Hematopoietic multipotent progenitor cell treated with erythropoietin and hydrocortisone succinate and interleukin-3 and kit ligand, for 17 days (in vitro differentiated cells): ENCODE data around the gene RNF145.
A peak's percentile ranks its signal among the peaks of the same experiment; 100 is the strongest.
"Not testable (repeated sequence)": the region's sequence is repeated elsewhere in the genome, so short reads cannot be mapped to it uniquely, and the experiment has no call there.

Experiments
- DNase-seq: peaks from one replicate; pipeline ENCODE4 v3.0.0-alpha.2; 2015; ENCODE audit warnings: low spot score

Gene RNF145

DNA sequence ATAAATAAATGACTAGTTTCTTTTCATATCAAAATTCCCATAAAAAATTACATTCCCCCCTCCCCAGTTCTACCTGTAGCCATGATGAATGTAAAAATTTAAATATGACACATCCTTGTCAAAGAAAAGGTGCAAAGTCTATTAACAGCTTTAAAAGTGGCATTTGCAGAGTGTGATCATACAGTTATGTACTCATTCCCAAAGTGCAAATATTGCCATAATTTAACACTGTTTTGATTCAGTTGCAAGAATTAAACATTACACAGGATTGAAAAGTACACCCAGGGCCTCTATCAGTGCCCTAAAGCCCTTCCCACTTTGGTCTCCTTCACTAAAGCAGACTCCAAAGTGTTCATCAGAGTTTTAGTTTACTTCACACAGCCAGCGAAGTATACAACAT is 51.8 kb downstream of the RNF145 start:
- DNase-seq = no peak

DNA sequence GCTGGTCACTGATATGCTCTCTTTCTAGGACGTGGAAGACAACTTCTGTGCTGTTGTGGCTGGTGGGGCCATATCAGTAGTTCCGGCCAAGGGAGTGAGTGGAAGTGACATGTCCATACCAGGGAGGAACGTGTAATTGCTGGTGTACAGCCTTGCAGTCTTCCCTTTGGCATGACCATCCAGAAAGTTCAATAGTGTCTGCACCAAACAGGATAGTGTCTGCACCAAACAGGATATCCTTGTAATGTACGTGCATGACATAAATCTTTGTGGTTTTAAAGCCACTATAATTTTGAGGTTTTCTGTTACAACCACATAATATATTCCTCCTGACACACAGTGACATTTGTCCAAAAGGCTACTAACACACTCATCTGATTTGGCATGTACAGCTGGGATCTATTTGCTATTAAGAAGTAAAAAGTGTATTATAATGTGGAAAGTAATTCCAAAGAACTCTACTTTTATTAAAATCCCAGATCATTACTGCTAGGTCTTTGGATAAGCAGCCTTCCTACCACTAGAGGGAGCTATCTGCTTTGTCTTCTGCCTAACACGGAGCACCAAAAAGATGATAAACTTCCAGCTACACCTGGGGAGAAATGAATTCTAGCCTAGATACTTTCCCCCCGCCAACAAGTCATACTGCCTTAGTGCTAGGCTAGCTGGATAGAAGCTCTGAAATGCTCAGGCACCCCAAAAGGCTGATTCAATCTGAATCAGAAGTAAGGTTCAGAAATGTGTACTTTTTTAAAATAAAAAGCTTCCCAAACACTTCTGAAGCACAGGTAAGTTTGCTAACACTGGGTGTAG is 52.7 kb downstream of the RNF145 start:
- DNase-seq = peak; percentile 83

DNA sequence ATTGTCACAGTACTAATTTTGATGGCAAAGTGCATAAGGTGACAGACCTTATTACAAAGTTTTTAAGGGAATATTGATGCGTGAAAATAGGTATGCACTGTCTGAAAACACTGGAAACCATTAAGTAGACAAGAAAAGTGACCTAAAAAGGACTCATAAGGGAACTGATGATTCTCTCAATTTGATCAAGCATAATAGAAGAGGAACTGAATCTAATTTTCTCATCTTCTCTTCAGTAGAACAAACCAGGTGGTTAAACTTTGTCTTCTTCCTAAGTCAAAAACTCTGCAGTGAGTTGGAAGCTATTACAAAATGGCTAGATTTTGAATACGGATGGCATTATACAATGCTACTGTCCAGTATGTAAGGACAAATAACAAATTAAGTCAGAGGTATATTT is 53.4 kb downstream of the RNF145 start:
- no peak for DNase-seq

DNA sequence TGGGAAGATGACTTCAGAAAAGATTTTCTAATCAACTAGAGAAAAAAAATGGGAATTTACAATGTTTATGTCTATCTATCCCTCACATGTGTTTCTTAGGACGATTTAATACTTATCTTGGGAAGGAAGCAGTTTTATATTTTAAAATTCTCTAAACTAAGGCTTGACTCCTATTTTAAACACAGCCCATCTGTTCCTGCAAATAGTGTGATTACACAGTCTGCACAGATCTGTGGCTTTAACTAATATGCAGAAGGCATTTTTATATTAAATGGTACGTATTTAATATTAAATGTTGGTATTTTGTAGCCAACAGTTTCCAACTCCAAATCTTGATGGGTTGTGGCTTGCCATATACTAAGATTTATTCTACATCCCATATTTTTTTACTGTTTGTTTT is 56.5 kb downstream of the RNF145 start:
- no peak for DNase-seq

DNA sequence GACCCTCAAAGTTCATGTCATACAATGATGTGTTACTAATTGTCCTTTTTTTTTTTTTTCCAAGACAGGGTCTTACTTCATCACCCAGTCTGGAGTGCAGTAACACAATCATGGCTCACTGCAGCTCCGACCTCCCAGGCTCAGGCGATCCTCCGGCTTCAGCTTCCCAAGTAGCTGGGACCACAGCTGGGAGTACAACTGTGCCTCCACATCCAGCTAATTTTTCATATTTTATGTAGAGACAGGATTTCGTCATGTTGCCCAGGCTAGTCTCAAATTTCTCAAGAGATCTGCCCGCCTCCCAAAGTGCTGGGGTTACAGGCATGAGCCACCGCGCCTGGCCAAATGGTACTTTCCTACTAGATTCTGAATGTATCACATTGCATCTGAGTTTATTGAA is 60.3 kb downstream of the RNF145 start:
- DNase-seq = no peak

DNA sequence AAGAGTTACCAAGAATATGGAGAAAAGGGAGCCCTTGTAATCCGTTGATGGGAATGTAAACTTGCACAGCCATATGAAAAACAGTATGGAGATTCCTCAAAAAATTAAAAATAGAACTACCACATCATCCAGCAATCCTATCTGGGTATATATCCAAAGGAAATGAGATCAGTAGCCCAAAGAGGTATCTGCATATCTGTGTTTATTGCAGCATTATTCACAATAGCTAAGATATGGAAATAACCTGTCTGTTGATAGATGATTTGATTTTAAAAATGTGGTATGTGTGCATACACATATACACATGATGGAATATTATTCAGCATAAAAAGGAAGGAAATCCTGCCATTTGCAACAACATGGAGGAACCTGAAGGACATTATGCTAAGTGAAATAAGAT is 61.4 kb downstream of the RNF145 start:
- DNase-seq = no peak

DNA sequence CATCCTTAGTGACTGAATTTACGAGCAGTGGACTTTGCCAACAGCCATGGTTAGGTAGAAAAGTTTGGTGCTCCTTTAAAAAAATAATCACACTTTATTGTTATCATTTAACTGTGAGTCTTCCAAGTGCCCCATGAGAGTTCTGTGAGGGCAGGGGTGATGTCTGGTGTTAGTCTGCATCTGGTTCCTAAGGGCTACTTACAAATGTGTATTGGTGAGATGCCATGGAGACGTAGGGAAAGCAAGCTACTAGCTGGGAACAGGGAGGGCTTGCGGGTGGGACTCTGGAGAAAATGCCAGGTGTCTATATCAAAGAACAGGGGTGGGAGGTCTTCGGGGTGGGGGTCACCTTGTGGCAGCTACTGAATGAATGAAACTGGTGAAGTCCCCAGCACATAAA is 62.5 kb downstream of the RNF145 start:
- no peak for DNase-seq

DNA sequence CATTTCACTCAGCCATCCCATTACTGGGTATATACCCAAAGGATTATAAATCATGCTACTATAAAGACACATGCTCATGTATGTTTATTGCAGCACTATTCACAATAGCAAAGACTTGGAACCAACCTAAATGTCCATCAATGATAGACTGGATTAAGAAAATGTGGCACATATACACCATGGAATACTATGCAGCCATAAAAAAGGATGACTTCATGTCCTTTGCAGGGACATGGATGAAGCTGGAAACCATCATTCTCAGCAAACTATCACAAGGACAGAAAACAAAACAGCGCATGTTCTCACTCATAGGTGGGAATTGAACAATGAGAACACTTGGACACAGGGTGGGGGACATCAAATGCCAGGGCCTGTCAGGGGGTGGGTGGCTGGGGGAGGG is 64.2 kb downstream of the RNF145 start:
- not testable (repeated sequence) for DNase-seq

DNA sequence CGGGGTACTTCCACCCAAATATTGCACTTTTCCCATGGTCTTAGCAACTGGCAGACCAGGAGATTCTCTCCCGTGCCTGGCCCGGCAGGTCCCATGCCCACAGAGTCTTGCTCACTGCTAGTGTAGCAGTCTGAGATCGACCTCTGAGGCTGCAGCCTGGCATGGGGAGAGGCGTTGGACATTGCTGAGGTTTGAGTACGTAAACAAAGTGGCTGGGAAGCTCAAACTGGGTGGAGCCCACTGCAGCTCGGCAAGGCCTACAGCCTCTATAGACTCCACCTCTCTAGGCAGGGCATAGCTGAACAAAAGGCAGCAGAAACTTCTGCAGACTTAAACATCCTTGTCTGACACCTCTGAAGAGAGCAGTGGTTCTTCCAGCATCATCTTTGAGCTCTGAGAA is 69.6 kb downstream of the RNF145 start:
- DNase-seq = no peak

DNA sequence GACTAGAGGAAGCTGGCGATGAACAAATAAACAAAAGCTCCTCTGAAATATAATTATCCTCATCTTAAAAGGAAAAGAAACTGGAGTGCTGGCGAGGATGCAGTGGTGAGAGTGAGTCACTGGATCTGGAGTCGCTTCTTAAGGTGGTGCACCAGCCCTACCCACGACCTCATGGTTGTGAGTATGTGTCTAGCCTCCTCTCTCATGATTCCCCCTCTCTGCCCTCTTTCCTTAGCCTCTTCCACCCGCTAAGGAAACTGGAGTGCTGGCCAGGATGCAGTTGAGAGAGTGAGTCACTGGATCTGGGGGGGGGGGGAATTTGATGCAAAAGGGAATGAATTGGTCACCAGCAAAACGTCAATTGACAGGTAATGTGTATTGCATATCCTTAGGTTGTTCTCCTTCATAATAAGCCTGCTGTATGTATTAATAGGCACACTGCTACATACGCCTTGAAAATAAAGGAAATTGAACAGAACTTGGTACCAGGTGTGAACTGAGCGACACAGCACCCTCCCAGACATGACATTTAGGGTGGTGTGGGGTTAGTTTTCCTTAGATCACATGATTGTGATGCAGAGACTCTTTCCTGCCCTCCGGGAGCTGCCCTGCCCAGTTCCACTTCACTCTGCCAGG is 73.3 kb downstream of the RNF145 start:
- no peak for DNase-seq

DNA sequence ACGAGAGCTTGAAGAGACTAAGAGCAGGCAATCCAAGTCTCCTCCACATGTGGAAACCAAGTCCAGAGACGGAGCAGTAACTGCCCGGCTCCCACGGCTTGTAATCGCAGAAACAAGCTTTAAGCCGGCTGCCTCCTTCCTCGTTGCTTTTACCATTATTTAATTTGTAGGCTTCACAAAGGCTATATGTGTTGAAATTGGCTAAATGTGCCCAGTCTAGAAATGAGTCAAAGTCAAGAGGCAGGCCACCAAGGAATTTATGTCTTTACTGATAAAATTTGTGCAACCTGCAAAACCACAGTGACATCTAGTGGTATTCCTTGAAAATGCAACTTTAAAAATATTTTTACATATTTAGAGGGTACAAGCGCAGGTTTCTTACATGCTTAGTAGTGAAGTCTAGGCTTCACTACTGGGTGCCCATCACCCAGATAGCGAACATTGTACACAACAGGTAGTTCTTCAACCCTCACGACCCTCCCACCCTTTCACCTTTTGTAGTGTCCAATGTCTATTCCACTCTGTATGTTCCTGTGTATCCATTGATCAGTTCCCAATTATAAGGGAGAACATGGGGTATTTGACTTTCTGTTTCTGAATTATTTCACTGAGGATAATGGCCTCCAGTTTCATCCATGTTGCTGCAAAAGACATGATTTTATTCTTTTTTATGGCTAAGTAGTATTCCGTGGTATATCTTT is 76.2 kb downstream of the RNF145 start:
- DNase-seq = peak; percentile 54

DNA sequence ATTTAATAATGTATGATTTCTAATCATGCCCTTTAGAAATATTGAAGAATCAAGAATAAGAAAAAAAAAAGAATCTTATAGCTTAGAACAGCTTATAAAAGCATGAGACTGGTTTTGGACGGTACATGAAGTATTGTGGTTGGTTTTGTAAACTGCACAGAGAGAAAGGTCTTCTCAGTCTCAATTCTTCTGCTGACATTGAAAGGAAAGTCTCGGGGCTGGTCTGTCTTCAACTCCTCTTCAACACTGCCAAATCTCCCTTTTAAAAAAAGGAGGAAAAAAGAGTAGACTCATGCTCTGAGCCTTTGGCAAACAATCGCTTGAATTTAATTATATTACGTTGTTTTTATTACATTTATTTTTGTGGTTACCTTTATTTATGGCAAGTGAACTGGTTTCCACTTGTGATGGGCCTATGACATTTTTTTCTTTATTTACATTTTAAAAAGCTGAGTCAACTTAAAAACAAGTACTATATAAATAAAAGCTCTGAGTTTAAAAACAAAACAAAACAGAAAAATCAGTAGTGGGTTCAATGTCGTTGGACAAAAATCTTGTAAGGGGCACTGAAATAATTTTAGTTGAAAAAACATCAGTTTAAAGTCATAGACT is 76.8 kb downstream of the RNF145 start:
- no peak for DNase-seq

DNA sequence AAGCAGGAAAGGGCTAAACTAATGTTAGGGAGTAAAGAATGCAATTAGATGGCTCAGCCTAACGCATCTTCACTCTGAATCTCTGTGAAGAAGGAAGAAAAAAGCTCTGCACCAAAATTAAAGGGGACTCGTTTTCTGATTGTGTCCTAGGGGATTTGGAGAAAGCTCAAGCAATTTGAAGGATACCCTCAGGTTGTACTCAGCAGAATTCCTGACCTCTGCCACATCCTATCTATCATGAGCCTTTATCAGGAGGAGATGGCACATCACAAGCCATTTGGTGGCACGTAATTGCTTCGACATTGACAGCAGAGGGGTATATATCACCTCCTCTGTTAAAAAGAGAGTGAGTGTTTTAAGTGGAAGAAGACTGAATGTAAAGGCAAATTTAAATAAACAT is 77.4 kb downstream of the RNF145 start:
- DNase-seq = no peak

DNA sequence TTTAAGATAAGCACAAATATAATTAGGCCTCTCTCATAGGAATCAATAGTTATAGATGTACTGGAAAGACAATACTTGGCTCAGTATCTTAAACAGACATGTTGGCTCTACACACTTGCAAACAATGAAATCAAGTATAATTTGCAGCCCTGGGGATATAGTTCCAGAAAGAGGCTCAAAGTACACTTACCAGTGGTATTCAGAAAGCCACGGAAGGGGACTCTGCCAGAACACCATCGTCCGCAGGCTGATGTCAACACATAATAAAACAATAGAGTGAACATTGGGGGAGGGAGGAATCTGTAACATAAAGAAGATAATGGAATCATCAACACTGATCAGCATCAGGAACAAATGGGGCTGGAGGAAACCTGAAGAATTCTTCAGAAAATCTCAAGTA is 78.5 kb downstream of the RNF145 start:
- no peak for DNase-seq

DNA sequence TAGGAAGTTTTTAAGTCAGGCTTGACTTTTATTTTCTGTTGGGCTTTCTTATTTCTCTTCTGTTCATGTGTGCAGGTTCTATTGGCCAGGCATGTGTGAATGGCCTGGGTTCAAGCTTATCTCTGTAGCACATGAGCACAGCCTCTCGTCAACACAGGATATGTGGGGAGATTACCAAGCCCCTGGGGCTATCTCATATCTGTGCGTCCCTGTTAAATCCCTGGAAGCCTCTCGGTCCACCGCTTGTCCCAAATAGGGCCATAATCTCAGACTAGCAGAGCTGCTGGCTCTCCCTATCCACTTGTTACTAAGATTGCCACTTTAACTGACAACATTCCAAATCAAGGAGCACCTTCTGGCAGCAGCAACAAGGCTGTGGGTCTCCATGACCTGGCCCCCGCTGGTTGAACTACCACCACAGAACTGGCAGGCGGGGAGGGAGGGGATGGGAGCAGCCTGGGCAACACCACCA is 81.2 kb downstream of the RNF145 start:
- no peak for DNase-seq

DNA sequence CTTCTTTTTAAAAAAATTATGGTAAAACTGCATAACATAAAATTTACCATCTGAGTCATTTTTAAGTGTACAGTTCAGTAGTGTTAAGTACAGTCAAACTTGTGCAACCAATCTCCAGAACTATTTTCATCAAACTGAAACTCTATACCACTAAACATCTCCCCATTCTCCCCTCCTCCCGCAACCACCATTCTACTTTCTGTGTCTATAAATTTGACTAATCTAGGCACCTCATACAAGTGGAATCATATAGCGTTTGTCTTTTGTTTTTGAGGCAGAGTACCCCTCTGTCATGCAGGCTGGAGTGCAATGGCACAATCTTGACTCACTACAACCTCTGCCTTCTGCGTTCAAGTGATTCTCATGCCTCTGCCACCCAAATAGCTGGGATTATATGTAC is 85.7 kb downstream of the RNF145 start:
- DNase-seq = no peak

DNA sequence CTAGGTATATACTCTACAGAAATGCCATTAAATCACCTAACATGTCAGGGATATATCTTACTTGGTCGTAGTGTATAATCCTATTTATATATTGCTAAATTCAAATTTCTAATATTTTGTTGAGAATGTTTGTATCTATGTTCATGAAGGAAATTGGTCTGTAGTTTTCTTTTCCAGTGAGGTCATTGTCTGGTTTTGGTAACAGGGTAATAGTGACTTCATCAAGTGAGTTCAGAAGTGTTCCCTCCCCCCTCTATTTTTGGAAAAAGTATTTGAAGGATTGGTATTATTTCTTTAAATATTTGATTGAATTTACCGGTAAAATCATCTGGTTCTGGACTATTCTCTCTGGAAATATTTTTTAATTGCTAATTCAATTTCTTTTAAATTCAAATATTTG is 86.2 kb downstream of the RNF145 start:
- DNase-seq = no peak

DNA sequence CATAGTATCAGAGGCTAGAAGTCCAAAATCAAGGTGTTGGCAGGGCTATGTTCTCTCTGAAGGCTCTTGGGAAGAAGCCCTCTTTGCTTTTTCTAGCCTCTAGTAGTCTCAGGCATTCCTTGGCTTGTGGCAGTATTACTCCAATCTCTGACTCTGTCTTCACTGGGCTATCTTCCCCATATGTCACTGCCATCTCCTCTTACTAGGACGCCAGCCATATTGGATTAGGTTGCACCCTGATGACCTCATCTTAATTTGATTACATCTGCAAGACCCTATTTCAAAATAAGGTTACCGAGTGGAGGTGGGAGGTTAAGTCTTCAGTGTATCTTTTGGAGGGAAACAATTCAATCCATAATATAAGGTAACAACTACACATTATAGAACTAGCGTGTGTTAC is 88.3 kb downstream of the RNF145 start:
- no peak for DNase-seq

DNA sequence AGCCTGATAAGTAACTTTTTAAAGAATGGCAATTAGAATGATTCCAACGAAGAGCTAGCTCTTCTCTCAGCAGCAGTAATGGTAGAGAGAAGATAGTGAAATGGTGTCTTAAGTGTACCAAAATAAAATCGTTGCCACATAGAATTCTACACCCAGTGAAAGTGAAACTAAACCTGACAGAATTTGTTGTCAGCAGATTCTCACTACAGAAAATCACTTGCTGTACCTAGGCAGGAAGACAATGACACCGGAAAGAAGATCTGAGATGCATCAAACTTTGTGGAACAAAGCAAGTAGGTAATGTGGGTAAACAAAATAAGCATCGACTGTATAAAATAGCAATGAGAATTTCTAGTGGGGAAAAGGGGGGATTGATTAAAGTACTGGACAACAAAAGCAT is 88.9 kb downstream of the RNF145 start:
- no peak for DNase-seq

DNA sequence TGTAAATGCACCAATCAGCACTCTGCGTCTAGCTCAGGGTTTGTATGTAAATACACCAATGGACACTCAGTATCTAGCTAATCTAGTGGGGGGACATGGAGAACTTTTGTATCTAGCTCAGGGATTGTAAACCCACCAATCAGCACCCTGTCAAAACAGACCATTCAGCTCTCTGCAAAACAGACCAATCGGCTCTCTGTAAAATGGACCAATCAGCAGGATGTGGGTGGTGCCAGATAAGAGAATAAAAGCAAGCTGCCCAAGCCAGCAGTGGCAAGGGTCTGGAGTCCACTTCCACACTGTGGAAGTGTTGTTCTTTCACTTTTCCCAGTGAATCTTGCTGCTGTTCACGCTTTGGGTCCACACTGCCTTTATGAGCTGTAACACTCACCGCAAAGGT is 89.5 kb downstream of the RNF145 start:
- not testable (repeated sequence) for DNase-seq

DNA sequence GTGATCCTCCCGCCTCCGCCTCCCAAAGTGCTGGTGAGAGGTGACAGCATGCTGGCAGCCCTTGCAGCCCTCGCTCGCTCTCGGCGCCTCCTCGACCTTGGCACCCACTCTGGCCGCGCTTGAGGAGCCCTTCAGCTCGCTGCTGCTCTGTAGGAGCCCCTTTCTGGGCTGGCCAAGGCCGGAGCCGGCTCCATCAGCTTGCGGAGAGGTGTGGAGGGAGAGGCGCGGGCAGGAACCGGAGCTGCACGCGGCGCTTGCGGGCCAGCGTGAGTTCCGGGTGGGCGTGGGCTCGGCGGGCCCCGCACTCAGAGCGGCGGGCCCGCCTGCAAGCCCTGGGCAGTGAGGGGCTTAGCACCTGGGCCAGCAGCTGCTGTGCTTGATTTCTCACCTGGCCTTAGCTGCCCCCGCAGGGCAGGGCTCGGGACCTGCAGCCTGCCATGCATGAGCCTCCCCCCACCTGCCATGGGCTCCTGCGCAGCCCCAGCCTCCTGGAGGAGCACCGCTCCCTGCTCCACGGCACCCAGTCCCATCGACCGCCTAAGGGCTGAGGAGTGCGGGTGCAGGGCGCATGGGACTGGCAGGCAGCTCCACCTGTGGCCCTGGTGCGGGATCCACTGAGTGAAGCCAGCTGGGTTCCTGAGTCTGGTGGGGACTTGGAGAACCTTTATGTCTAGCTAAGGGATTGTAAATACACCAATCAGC is 90.2 kb downstream of the RNF145 start:
- DNase-seq = not testable (repeated sequence)

DNA sequence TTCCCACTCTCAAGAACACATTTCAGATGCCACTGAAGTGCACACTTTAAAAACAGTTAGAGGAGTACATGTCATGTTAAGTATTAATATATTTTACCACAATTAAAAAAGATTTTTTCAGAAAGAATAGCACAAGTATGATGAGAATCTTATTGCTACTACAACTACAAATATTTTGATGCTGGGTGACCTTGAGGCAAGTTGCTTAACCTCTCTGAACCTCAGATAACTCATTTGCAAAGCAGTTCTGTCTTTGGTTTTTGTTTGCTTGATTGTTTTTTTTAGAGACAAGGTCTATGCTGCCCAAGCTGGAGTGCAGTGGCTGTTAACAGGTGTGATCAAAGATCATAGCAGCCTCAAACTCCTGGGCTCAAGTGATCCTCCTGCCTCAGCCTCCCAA is 95.9 kb downstream of the RNF145 start:
- DNase-seq = no peak
